HepG2 (cell line): Measurements from ENCODE around the gene PCDHA7. TPM values are rescaled to one million over a fixed set of nuclear protein-coding genes. Genes with fewer than 3 reads are reported as not detected.
"Not testable (repeated sequence)": the region's sequence is repeated elsewhere in the genome, so short reads cannot be mapped to it uniquely, and the experiment has no call there.

Experiments used
- ATAC-seq: fragments of 200-7000 bp; cut with Tn5 transposase; 3 replicates; pipeline ENCODE4 v1.9.1; 2020; ENCODE audit warnings: mild to moderate bottlenecking, moderate library complexity
- BruUV-seq: library from RNA; stranded (reverse); fragments of 400-500 nt; replicated peaks from 2 replicates; lab custom pipeline; 2021; lab: Mats Ljungman, UMichigan
- CTCF ChIA-PET: fragments of 300-600 bp; formaldehyde crosslinking; extraction: SDS; loops from one replicate; lab custom pipeline; 2021; ENCODE audit warnings: low total read pairs, inconsistent platforms, low intra/inter-chr PET ratio; lab: Yijun Ruan, JAX
- POLR2A ChIA-PET: fragments of 350-600 bp; sonication (Branson Sonifier 250); formaldehyde crosslinking; loops from one replicate; lab custom pipeline; 2020; ENCODE audit warnings: antibody characterized with exemption, inconsistent platforms; lab: Yijun Ruan, JAX
- DNase-seq: peaks from one replicate; pipeline ENCODE4 v3.0.0-alpha.2; 2015; ENCODE audit warnings: low spot score
- FAIRE-seq: peaks from 3 replicates; lab custom pipeline; 2011; peaks lifted over from hg19 to GRCh38; lab: Jason Lieb, UNC
- H2AFZ ChIP-seq: one replicate; pipeline ENCODE4 v1.6.1; 2011; ENCODE audit warnings: low read length, inconsistent platforms
- H3K27ac ChIP-seq: fragments of 300-600 bp; 3 replicates; pipeline ENCODE4 v1.8.0; 2011; ENCODE audit warnings: mixed run types, mild to moderate bottlenecking, mixed read lengths, low read length, inconsistent platforms; ENCODE audit not compliant: insufficient read depth; ENCODE audit errors: extremely low read length
- H3K27me3 ChIP-seq, 2 experiments: fragments of 200-600 bp in 1 of 2; 2 replicates in 1 of 2; 3 replicates in 1 of 2; pipeline versions ENCODE4 v1.6.0 to v1.8.0; 2011; ENCODE audit warnings: low read length in 2 of 2, mild to moderate bottlenecking in 2 of 2, moderate library complexity in 2 of 2, inconsistent platforms in 1 of 2; ENCODE audit not compliant: insufficient read depth in 2 of 2, control insufficient read depth in 1 of 2
- H3K36me3 ChIP-seq, 2 experiments: fragments of 200-600 bp in 1 of 2; replicated peaks in 1 of 2; 2 replicates in 1 of 2; 3 replicates in 1 of 2; pipeline versions ENCODE4 v1.5.1 to v1.8.0; 2011; ENCODE audit warnings: low read length in 2 of 2, inconsistent platforms in 1 of 2; ENCODE audit not compliant: insufficient read depth in 2 of 2, control insufficient read depth in 1 of 2
- H3K4me1 ChIP-seq: 2 replicates; pipeline ENCODE4 v1.5.1; 2012; ENCODE audit warnings: low read length, inconsistent platforms; ENCODE audit not compliant: insufficient read depth
- H3K4me2 ChIP-seq: 2 replicates; pipeline ENCODE4 v1.6.0; 2011; ENCODE audit warnings: low read depth, low read length, inconsistent platforms
- H3K4me3 ChIP-seq, 3 experiments: fragments of 200-600 bp in 1 of 3; sonication (generic), shearing (Covaris generic) in 1 of 3; replicated peaks in 1 of 3; 2 replicates each; pipeline ENCODE4 v1.5.1; 2011 to 2016; ENCODE audit warnings: low read length in 3 of 3, inconsistent platforms in 2 of 3, low read depth in 2 of 3, mild to moderate bottlenecking in 2 of 3, control low read depth in 1 of 3, mixed read lengths in 1 of 3; ENCODE audit not compliant: insufficient read depth in 1 of 3
- H3K79me2 ChIP-seq: one replicate; pipeline ENCODE4 v1.6.1; 2011; ENCODE audit warnings: low read length, inconsistent platforms; ENCODE audit not compliant: insufficient read depth
- H3K9ac ChIP-seq: 2 replicates; pipeline ENCODE4 v1.6.0; 2011; ENCODE audit warnings: mild to moderate bottlenecking, low read depth, low read length, inconsistent platforms; ENCODE audit not compliant: insufficient read depth
- H3K9me3 ChIP-seq: 2 replicates; pipeline ENCODE4 v1.5.1; 2012; ENCODE audit warnings: mild to moderate bottlenecking, low read length
- H4K20me1 ChIP-seq: 2 replicates; pipeline ENCODE4 v1.6.0; 2011; ENCODE audit warnings: inconsistent platforms, mild to moderate bottlenecking, low read length, moderate library complexity; ENCODE audit not compliant: insufficient read depth
- E2F5 ChIP-seq: sonication (generic); formaldehyde crosslinking; conservative IDR thresholded peaks from 2 replicates; pipeline ENCODE4 v1.4.0; 2020; ENCODE audit warnings: missing genetic modification reagents
- GATAD2A ChIP-seq: IDR thresholded peaks from 2 replicates; pipeline ENCODE4 v1.6.1; 2016
- IKZF1 ChIP-seq: fragments of 450-650 bp; IDR thresholded peaks from 2 replicates; pipeline ENCODE4 v1.7.1; 2016
- WGBS: methylation state at CpG from one replicate; pipeline ENCODE4 v1.1.6; 2017; ENCODE audit warnings: low lambda C conversion rate; 5-methylcytosine and 5-hydroxymethylcytosine counted together
- in situ Hi-C: cut with HindIII; loops from 2 replicates; pipeline ENCODE4 v1.10.0; 2017; ENCODE audit warnings: low pct_unique_long_range_greater_than_20kb; ENCODE audit not compliant: extremely low pct_ligation_motif_present
- intact Hi-C: fragments of 100-400 bp; cut with micrococcal nuclease; formaldehyde crosslinking; loops from one replicate; pipeline ENCODE4 v1.10.0; 2022; ENCODE audit not compliant: unreplicated experiment
- polyA plus RNA-seq, 8 experiments: library from polyadenylated mRNA; depleted of rRNA in 3 of 8; stranded (reverse) in 7 of 8; unstranded in 1 of 8; fragments of >200 nt; fragmentation: Illumina TruSeq in 4 of 8; extraction: Trizol in 4 of 8; gene quantifications; 2 replicates each; pipeline versions ENCODE4 v1.2.1 to v1.2.3, GENCODE V29; 2011 to 2016; ENCODE audit warnings: low read depth in 4 of 8, missing spikeins in 1 of 8, mixed read lengths in 1 of 8; ENCODE audit not compliant: insufficient read depth in 1 of 8
- total RNA-seq, 5 experiments: library from RNA; depleted of rRNA; stranded (reverse); fragments of >200 nt; fragmentation: Illumina TruSeq; extraction: Trizol; gene quantifications; 2 replicates each; pipeline ENCODE4 v1.2.3, GENCODE V29; 2016; ENCODE audit warnings: low read depth in 1 of 5
- TF ChIP-seq, protein P1 (sequence below): sonication (generic); IDR thresholded peaks from 2 replicates; pipeline ENCODE4 v1.6.1; 2016; ENCODE audit warnings: low read depth, borderline replicate concordance
- TF ChIP-seq, protein P2 (sequence below): sonication (generic); formaldehyde crosslinking; IDR thresholded peaks from 2 replicates; pipeline ENCODE4 v1.5.1; 2020; ENCODE audit warnings: missing genetic modification reagents, mild to moderate bottlenecking, borderline replicate concordance
- TF ChIP-seq, protein P3 (sequence below): sonication (generic); formaldehyde crosslinking; IDR thresholded peaks from 2 replicates; pipeline ENCODE4 v1.5.0; 2020; ENCODE audit warnings: missing genetic modification reagents, mild to moderate bottlenecking, borderline replicate concordance

Gene PCDHA7
- total and polyA plus RNA-seq, 2 of the 13 experiments (the other 11 are each of a cell fraction or from before 2014, with no cell fraction given): 0.49 to 0.53 TPM

- no peak for TF ChIP-seq E2F5
- TF ChIP-seq, protein P1, sequence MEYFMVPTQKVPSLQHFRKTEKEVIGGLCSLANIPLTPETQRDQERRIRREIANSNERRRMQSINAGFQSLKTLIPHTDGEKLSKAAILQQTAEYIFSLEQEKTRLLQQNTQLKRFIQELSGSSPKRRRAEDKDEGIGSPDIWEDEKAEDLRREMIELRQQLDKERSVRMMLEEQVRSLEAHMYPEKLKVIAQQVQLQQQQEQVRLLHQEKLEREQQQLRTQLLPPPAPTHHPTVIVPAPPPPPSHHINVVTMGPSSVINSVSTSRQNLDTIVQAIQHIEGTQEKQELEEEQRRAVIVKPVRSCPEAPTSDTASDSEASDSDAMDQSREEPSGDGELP: no peak
- TF ChIP-seq GATAD2A (CRISPR knock-in tag): no peak
- TF ChIP-seq IKZF1: no peak
- TF ChIP-seq, protein P2, sequence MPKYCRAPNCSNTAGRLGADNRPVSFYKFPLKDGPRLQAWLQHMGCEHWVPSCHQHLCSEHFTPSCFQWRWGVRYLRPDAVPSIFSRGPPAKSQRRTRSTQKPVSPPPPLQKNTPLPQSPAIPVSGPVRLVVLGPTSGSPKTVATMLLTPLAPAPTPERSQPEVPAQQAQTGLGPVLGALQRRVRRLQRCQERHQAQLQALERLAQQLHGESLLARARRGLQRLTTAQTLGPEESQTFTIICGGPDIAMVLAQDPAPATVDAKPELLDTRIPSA: no peak
- TF ChIP-seq, protein P3, sequence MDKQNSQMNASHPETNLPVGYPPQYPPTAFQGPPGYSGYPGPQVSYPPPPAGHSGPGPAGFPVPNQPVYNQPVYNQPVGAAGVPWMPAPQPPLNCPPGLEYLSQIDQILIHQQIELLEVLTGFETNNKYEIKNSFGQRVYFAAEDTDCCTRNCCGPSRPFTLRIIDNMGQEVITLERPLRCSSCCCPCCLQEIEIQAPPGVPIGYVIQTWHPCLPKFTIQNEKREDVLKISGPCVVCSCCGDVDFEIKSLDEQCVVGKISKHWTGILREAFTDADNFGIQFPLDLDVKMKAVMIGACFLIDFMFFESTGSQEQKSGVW (CRISPR knock-in tag): no peak
Measured at GRCh38 chr5:140822281-140822629, 11.8 kb upstream of the PCDHA7 start (continued).

- H3K27ac ChIP-seq, ATAC-seq, FAIRE-seq, H3K4me2 ChIP-seq, H4K20me1 ChIP-seq, POLR2A ChIA-PET, H3K79me2 ChIP-seq, H3K4me1 ChIP-seq, BruUV-seq, H3K27me3 ChIP-seq, CTCF ChIA-PET, in situ Hi-C loops, H3K9ac ChIP-seq, intact Hi-C loops, H3K9me3 ChIP-seq, H2AFZ ChIP-seq, DNase-seq, H3K36me3 ChIP-seq, H3K4me3 ChIP-seq: not testable (repeated sequence)
- WGBS: 90% methylated on average over 48 of the region's 48 CpGs
Measured at GRCh38 chr5:140822969-140823368, 11.1 kb upstream of the PCDHA7 start.
